ENCODE measurements around the gene TM4SF18. TPM values are rescaled to one million over a fixed set of nuclear protein-coding genes. Genes with fewer than 3 reads are reported as not detected.

TM4SF18 gene
- total RNA-seq, 1 donor from 2014 or later: 1.4 TPM

DNA sequence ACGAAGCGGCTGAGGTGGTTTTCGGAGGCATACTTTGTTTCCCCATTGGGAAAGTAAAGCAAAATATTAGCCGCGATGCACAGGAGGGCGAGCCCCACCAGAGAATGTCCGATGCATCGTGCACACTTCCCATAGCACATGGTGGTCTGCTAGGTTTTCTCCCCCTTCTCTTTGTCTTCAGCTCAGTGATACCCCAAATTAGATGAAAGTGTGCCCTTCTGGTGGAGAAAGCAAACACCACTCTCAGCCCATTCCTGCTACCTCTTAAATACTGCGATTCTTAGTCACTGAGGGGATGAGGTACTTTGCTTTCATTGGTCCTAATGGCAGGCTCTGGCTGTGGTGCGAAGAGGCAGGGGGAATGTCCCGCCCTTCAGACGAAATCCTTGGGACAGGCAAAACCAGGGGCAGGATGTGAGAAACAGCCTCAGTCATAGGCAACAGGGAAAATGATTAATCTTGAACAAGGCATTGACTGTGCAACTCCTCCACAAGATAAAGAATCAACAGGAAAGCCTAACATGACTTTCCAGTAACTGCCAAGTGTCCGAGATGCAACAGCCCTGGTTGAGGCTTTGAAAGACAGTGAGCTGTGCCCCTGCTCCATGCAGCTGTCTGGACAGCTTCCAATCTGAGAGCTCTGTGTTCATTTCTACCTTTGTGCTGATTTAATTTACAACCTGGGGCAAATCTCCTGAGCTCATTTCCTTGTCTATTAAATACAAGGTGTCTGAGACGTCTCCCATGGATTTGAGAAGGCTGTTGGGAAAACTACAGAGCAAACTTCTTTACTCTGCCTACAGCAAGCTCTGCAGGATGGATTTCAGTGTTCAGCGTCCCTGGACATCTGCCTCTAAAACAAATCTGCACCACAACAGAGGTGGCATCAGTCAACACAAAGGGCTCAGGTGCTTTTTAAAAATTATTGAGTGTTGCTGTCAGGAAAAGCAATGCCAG is 44.2 kb upstream of the TM4SF18 start, which contains the start of gene TM4SF1:
TSS of gene TM4SF1 (minus strand) at position 242 of the 957 bp plus-strand sequence. CDS start at position 140, 102 bp downstream.
- peak; percentile 95 for DNase-seq (ENCODE audit: low read depth)
- peak within 1 kb of the TSS; percentile 72 for H3K4me3 ChIP-seq (ENCODE audit: low read depth, low read length)
- TF ChIP-seq CTCF (conservative IDR thresholded peaks at IDR 0.05; ENCODE audit: low read depth, low read length): no peak

- no peak for TF ChIP-seq CTCF (conservative IDR thresholded peaks at IDR 0.05; ENCODE audit: low read depth, low read length)
- DNase-seq (ENCODE audit: low read depth): no peak
- H3K4me3 ChIP-seq (ENCODE audit: low read depth, low read length): peak overlapping the region; percentile 72
Observed at GRCh38 chr3:149376718-149377407, 43.4 kb upstream of the TM4SF18 start.

DNA sequence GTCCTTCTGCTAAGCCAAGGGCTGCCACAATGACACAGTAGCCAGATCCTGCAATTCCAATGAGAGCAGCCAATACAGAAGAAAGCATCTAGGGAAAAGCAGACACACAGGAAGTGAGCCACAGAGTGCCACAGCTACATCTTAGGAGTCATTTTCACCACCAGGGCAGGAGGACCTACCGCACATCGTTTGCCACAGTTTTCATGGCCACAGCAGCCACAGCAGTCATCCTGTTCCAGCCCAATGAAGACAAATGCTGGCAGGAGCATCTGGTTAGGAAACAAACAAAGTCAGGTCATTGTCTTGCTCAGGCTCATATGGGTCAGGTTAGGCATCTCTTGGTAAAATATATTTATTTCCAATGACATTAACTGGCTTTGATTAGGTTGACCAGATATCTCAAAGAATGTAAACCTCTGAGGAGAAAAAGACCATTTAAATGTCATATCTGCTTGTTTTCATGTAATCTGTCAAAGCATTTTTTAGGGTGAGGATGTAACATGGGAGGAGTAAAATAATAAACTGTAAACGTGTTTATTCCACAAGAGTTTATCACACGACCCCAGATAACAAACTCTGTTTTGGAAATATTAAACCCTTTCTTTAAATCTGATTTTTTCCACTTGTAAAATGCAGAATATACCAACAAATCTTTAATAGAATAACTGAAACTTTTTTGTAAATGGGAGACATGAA is 42.2 kb upstream of the TM4SF18 start:
- peak overlapping the region; percentile 72 for H3K4me3 ChIP-seq (ENCODE audit: low read depth, low read length)
- no peak for TF ChIP-seq CTCF (conservative IDR thresholded peaks at IDR 0.05; ENCODE audit: low read depth, low read length)
- DNase-seq (ENCODE audit: low read depth): no peak

- no peak overlapping the region for H3K4me3 ChIP-seq (ENCODE audit: low read depth, low read length)
- TF ChIP-seq CTCF (conservative IDR thresholded peaks at IDR 0.05; ENCODE audit: low read depth, low read length): no peak
- DNase-seq (ENCODE audit: low read depth): no peak
Observed at GRCh38 chr3:149374793-149375500, 41.5 kb upstream of the TM4SF18 start.

GRCh38 chr3:149374391-149374790 is 41.0 kb upstream of the TM4SF18 start:
- DNase-seq (ENCODE audit: low read depth): no peak
- TF ChIP-seq CTCF (conservative IDR thresholded peaks at IDR 0.05; ENCODE audit: low read depth, low read length): no peak
- H3K4me3 ChIP-seq (ENCODE audit: low read depth, low read length): no peak overlapping the region

All from epithelial cell of proximal tubule (primary cell).